Thyroid gland (tissue), 4 donors: Measurements from ENCODE around the gene RBL2.

Source experiments
- POLR2A ChIP-seq, 2 donors: fragments of 450-650 bp; IDR thresholded peaks; one replicate each; pipeline ENCODE4 v1.6.1; 2017; ENCODE audit warnings: antibody characterized with exemption in 2 of 2, mild to moderate bottlenecking in 2 of 2, moderate library complexity in 1 of 2
- TF ChIP-seq, protein P1 (sequence below), 6 experiments: fragments of 200-600 bp in 3 of 6; fragments of 450-650 bp in 3 of 6; sonication (generic) in 3 of 6; IDR thresholded peaks; one replicate each; pipeline ENCODE4 v1.5.1; 2016 to 2019; ENCODE audit warnings: antibody characterized with exemption in 6 of 6, mild to moderate bottlenecking in 2 of 6, inconsistent platforms in 1 of 6, moderate library complexity in 1 of 6

- TF ChIP-seq, protein P1, sequence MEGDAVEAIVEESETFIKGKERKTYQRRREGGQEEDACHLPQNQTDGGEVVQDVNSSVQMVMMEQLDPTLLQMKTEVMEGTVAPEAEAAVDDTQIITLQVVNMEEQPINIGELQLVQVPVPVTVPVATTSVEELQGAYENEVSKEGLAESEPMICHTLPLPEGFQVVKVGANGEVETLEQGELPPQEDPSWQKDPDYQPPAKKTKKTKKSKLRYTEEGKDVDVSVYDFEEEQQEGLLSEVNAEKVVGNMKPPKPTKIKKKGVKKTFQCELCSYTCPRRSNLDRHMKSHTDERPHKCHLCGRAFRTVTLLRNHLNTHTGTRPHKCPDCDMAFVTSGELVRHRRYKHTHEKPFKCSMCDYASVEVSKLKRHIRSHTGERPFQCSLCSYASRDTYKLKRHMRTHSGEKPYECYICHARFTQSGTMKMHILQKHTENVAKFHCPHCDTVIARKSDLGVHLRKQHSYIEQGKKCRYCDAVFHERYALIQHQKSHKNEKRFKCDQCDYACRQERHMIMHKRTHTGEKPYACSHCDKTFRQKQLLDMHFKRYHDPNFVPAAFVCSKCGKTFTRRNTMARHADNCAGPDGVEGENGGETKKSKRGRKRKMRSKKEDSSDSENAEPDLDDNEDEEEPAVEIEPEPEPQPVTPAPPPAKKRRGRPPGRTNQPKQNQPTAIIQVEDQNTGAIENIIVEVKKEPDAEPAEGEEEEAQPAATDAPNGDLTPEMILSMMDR (IDR thresholded peaks at IDR 0.05): no peak
- no peak for TF ChIP-seq POLR2A (IDR thresholded peaks at IDR 0.05)
Observed at GRCh38 chr16:53440125-53440524, 5.9 kb downstream of the RBL2 start.
